Thyroid gland (tissue), 4 donors: ENCODE data around the gene ZNF784.

Experiments
- POLR2A ChIP-seq, 2 donors: fragments of 450-650 bp; IDR thresholded peaks; one replicate each; pipeline ENCODE4 v1.6.1; 2017; ENCODE audit warnings: antibody characterized with exemption in 2 of 2, mild to moderate bottlenecking in 2 of 2, moderate library complexity in 1 of 2
- TF ChIP-seq, protein P1 (sequence below), 6 experiments: fragments of 200-600 bp in 3 of 6; fragments of 450-650 bp in 3 of 6; sonication (generic) in 3 of 6; IDR thresholded peaks; one replicate each; pipeline ENCODE4 v1.5.1; 2016 to 2019; ENCODE audit warnings: antibody characterized with exemption in 6 of 6, mild to moderate bottlenecking in 2 of 6, inconsistent platforms in 1 of 6, moderate library complexity in 1 of 6

DNA sequence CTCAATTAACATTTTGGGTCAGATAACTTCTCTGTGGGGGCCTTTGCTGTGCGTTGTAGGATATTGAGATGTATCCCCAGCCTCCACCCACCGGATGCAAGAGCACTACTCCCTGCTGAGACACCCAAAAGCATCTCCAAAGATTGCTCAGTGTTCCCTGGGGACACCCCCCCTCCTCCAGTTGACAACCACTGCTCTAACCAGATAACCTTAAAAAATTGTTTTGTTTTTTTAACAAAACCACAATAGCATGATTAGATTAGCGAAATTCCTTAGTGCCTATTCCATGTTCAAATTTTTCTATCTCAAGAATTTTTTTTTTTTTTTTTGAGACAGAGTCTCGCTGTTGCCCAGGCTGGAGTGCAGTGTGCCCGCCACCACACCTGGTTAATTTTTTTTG is 48.1 kb upstream of the ZNF784 start:
- TF ChIP-seq, protein P1, sequence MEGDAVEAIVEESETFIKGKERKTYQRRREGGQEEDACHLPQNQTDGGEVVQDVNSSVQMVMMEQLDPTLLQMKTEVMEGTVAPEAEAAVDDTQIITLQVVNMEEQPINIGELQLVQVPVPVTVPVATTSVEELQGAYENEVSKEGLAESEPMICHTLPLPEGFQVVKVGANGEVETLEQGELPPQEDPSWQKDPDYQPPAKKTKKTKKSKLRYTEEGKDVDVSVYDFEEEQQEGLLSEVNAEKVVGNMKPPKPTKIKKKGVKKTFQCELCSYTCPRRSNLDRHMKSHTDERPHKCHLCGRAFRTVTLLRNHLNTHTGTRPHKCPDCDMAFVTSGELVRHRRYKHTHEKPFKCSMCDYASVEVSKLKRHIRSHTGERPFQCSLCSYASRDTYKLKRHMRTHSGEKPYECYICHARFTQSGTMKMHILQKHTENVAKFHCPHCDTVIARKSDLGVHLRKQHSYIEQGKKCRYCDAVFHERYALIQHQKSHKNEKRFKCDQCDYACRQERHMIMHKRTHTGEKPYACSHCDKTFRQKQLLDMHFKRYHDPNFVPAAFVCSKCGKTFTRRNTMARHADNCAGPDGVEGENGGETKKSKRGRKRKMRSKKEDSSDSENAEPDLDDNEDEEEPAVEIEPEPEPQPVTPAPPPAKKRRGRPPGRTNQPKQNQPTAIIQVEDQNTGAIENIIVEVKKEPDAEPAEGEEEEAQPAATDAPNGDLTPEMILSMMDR (IDR thresholded peaks at IDR 0.05): no peak
- no peak for TF ChIP-seq POLR2A (IDR thresholded peaks at IDR 0.05)
